Pericardium fibroblast (primary cell): ENCODE results near the gene PPAT. TPM values are rescaled to one million over a fixed set of nuclear protein-coding genes. Genes with fewer than 3 reads are reported as not detected.

Source experiments
- total RNA-seq: library from RNA; depleted of rRNA; stranded (reverse); fragments of >200 nt; gene quantifications from 2 replicates; pipeline ENCODE4 v1.2.3, GENCODE V29; 2015

Gene PPAT
- 4.8 and 7.5 TPM in 2 replicates for total RNA-seq

DNA sequence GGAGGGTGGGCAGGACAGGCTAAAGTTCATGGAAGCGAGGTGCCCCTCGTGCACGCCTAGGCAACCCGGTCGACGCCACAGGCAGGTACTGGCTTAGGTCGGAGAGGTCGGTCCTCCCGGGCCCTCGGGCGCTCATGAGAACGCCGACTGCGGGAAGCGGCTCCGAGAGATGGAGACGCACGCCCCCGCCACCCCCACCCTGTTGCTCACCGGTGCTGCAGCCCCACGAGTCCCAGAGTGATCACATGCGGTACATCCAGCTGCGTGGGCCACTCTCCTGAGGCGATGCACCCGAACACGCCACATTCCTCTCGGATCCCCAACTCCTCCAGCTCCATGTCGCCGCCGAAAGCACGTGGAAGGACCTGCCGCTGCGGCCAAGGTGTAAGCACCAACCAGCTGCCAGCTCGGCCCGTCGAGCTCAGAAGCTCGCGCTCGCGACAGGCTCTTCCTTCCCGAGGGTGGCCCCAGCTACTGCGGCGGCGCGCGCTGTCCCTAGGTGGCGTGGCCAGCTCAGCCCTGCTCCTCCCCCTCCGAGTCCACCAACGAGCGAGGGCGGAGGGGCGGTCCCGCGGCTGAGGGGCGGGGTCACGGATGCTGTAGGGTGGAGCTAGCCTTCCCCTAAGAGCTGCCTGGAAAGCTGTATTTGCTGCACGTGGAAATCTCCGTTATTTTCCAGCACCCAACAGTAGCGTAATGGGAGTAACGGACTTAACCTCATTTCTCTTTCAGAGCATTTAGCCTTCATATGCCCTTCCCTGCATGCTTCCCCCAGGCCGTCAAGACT is at the start of gene PPAT:
TSS of gene PPAT (minus strand) at position 476 of the 787 bp plus-strand sequence. CDS start at position 338, 138 bp downstream.

DNA sequence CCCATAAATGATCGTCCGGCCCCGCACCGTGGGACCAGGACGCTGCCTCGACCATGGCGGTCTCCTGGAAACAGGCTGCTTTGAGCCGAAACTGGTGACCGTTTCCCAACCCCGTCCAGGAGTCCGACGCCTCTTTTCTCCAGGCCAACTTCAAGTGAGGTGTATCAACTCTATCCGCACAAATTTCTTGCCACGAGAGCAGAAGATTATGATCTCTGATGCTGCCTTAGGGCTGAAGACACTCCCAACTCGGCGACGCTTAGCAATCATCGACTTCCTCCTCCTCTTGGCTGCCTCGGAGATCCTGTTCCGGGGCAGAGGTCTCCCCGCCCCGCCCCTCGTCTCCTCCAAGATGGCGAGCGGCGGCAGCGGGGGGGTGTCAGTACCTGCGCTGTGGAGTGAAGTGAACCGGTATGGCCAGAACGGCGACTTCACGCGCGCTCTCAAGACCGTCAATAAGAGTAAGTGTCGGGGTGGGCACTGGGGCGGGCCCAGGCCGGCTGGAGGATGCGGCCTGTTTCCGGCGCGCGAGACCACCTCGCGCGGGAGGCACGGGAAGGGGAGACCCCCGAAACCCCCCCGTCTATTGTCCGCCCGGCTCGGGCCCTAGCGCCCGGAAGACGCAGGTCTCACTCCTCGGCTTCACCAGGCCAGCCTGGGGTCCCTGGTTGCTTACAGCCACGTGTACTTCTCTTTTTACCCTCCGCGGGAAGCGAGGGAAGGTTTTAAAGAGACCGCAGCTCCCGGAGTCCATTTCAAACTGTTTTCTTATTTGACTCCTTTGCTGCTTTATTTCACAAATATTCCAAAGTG is 32.1 kb upstream of the PPAT start, which contains the start of gene SRP72:
TSS of gene SRP72 (plus strand) at position 334 of the 813 bp plus-strand sequence. CDS start at position 353, 19 bp downstream.

DNA sequence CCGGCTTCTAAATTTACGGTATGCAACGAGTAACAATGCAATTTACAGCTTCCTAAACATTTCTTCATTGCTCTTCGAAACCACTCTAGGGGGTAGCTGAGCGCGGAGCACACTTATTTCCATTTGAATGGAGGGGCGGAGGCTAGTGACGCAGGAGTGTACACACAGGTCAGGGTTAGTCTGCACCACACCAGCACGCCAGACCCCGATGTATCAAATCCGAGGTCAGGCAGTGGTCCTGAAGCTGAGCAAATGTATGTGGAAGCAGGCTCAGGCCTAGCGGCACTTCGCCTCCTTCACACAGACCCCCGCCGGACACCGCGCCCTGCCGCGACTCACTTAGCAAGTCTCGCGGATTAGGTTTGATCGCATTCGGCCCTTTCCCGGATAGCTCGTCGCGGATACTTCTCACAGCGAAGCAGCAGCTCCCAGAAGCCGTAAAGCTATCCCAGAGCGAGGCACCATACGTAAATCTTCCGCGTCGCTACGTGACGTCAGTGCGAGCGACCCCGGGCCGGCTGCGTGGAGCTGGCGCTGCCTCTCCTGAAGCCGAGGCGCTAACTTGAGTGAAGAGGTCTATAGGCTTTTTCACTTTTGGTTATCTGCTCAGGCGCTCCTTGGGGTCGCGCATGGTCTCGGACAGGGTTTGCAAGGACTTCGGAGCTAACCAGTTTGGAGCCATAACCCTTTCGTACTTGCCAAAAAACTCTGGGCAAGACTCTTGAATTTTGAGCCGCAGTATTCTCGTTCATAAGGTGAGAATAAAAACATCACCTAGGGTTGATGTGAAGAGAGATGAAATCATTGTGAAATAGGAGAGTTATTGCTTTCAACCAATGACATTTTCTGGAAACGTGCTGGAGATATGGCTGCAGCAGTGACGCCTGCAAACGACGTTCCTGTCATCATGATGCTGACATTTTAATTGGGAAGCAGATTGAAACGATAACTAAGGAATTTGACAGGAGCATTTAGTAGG is 48.1 kb downstream of the PPAT start, which contains the start of gene AASDH:
TSS of gene AASDH (minus strand) at position 469 of the 979 bp plus-strand sequence. CDS start 3,192 bp downstream, outside the sequence.

Other genes starting within 250 kb of the PPAT start
- gene AASDH, start 48.1 kb downstream of the PPAT start, total RNA-seq, result 6.9 and 7.8 TPM in 2 replicates
- 38.6 and 39.6 TPM in 2 replicates for gene PAICS, start 645 bp upstream of the PPAT start, total RNA-seq
- 50.0 and 52.3 TPM in 2 replicates for gene SRP72, start 32.0 kb upstream of the PPAT start, total RNA-seq
- not detected in 2 replicates for gene ARL9, start 70.2 kb upstream of the PPAT start, total RNA-seq
- gene HOPX, start 245.7 kb upstream of the PPAT start, total RNA-seq, result 0.47 TPM in 1 of 2 replicates, not detected in the other